Kidney epithelial cell (primary cell): ENCODE measurements around the gene SRGN. TPM values are rescaled to one million over a fixed set of nuclear protein-coding genes. Genes with fewer than 3 reads are reported as not detected.

ENCODE experiments used
- DNase-seq: peaks from one replicate; pipeline ENCODE4 v3.0.0-alpha.2; 2010; ENCODE audit warnings: low read depth
- H3K27me3 ChIP-seq: 2 replicates; pipeline ENCODE4 v1.6.0; 2011; ENCODE audit warnings: low read length; ENCODE audit not compliant: control insufficient read depth, insufficient read depth
- H3K36me3 ChIP-seq: 2 replicates; pipeline ENCODE4 v1.5.1; 2011; ENCODE audit warnings: low read length; ENCODE audit not compliant: control insufficient read depth, insufficient read depth
- H3K4me3 ChIP-seq: 2 replicates; pipeline ENCODE4 v1.5.1; 2011; ENCODE audit warnings: low read depth, mild to moderate bottlenecking, control low read depth, low read length
- CTCF ChIP-seq: IDR thresholded peaks from 2 replicates; pipeline ENCODE4 v1.5.1; 2011; ENCODE audit warnings: mild to moderate bottlenecking, moderate library complexity, low read length, control low read depth, inconsistent platforms; ENCODE audit not compliant: insufficient read depth, poor library complexity, severe bottlenecking
- total RNA-seq: library from RNA; depleted of rRNA; stranded (reverse); fragments of >200 nt; gene quantifications from 2 replicates; pipeline ENCODE4 v1.2.3, GENCODE V29; 2015

Gene SRGN
- total RNA-seq, 1 donor from 2014 or later: 1.5 TPM

- no peak for DNase-seq
- Histone ChIP-seq H3K27me3 (no peaks in the 10 kb centered on the region), H3K4me3 (no peak overlapping the region), H3K36me3 (no peaks in the 10 kb centered on the region)
- TF ChIP-seq CTCF: no peak
Measured at GRCh38 chr10:69089638-69090599, 2.0 kb downstream of the SRGN start.

GRCh38 chr10:69090685-69091084 is 2.8 kb downstream of the SRGN start:
- DNase-seq: no peak
- TF ChIP-seq CTCF: no peak
- H3K36me3 ChIP-seq: no peaks in the 10 kb centered on the region
- no peak overlapping the region for H3K4me3 ChIP-seq
- no peaks in the 10 kb centered on the region for H3K27me3 ChIP-seq

- Histone ChIP-seq H3K27me3 (no peaks in the 10 kb centered on the region), H3K36me3 (no peaks in the 10 kb centered on the region), H3K4me3 (no peak overlapping the region)
- no peak for DNase-seq
- TF ChIP-seq CTCF: no peak
Measured at GRCh38 chr10:69091143-69091651, 3.3 kb downstream of the SRGN start.

DNA sequence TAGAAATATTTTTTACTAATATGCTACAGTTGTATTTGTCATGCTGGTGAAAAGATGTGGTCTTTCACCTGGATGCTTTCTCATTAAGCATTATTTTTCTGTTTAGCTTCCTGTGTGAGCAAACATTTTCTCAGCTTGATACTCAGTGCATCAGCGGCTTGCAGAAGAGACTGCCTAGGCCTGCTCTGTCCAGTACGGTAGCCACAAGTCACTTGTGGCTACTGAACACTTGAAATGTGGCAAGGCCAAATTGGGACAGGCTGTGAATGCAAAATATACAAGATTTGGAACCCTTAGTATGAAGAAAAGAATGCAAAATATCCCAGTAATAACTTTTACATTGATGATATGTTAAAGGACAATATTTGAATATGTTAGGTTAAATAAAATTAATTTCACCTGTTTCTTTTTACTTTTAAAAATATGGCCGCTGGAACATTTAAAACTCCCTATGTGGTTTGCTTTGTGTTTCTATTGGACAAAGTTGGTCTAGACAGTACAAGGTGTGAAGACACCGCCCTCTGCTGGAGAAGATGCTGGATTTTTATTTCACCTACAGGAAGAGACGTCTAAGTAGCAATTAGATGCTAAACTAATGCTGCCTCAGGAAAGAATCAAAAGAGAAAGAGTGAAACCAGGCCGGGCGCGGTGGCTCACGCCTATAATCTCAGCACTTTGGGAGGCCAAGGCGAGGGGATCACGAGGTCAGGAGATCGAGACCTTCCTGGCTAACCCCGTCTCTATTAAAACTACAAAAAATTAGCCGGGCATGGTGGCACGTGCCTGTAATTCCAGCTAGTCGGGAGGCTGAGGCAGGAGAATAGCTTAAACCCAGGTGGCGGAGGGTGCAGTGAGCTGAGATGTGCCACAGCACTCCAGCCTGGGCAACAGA is 5.3 kb downstream of the SRGN start:
- peak; percentile 67 for TF ChIP-seq CTCF
- Histone ChIP-seq H3K4me3 (no peak overlapping the region), H3K36me3 (no peaks in the 10 kb centered on the region), H3K27me3 (no peaks in the 10 kb centered on the region)
- DNase-seq: peak; percentile 60

DNA sequence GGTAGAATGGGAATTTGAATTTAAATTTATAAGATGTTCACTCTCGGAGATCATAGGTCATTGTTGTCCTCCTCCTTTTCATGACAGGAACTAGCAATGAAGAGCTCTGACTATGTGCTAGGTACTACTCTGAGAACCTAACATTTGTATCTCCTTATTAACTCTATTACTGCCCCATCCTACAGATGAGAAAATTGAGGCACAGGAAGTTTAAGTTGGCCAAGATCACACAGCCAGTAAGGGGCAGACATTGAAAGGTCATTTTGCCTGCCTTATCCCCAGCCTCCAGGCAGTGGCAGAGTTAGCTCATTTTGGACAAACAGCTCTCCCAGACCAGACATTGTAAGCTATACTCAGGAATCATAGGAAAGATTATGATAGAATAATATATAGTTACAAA is 6.0 kb downstream of the SRGN start:
- H3K36me3 ChIP-seq: no peaks in the 10 kb centered on the region
- peak; percentile 26 for TF ChIP-seq CTCF
- no peak overlapping the region for H3K4me3 ChIP-seq
- H3K27me3 ChIP-seq: no peaks in the 10 kb centered on the region
- no peak for DNase-seq
